ENCODE results near the gene DGKG. TPM values are rescaled to one million over a fixed set of nuclear protein-coding genes. Genes with fewer than 3 reads are reported as not detected.

The DGKG gene
- total and polyA plus RNA-seq, 4 donors, result 0.84 to 7.8 (median 1.7) TPM

DNA sequence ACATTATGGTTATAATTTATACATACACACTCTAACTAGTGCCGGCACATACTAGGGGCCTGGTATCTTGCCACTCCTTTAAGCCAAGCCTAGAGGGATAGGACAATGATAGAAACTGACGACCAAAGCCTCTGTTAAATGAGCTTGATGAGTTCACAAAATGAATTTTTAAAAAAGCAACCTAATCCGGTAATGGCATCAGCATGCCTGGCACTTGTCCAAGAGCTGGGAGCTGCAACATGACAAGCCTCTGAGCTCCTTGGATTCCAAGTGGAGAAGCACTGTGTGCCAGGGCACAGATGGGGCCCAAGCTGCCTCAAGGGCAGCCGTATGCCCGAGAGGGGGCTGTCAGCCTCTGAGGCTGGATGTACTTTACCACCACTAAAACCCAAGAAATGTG lies 262.9 kb downstream of the DGKG start:
- 79% methylated on average over 5 of the region's 5 CpGs for WGBS
- TF ChIP-seq RXRA (IDR thresholded peaks at IDR 0.05), result no peak
- no peak for TF ChIP-seq RAD21 (IDR thresholded peaks at IDR 0.05)
- TF ChIP-seq SP1 (IDR thresholded peaks at IDR 0.05), result no peak
- Histone ChIP-seq H3K4me1 (ENCODE audit: control insufficient read depth in 4 of 4, insufficient read depth in 4 of 4, low read length in 3 of 4) (peaks cover 3 to 18% (median 14%) of the 10 kb centered on the region in 4 donors), H3K4me3 (ENCODE audit: low read depth in 1 of 3, low read length in 3 of 3) (no peak overlapping the region), H3K36me3 (ENCODE audit: control insufficient read depth in 4 of 4, insufficient read depth in 3 of 4, low read depth in 1 of 4, low read length in 3 of 4) (no peaks in the 10 kb centered on the region), H3K27ac (ENCODE audit: low read depth in 1 of 2, low read length in 2 of 2) (no peak overlapping the region), H3K27me3 (ENCODE audit: control insufficient read depth in 4 of 4, insufficient read depth in 4 of 4, low read length in 3 of 4) (no peaks in the 10 kb centered on the region), H3K9me3 (ENCODE audit: control insufficient read depth in 4 of 4, low read length in 3 of 4) (no peaks in the 10 kb centered on the region), H3K9ac (ENCODE audit: low read depth in 1 of 2, low read length in 2 of 2) (no peak overlapping the region)
- DNase-seq (ENCODE audit: low spot score), result no peak

DNA sequence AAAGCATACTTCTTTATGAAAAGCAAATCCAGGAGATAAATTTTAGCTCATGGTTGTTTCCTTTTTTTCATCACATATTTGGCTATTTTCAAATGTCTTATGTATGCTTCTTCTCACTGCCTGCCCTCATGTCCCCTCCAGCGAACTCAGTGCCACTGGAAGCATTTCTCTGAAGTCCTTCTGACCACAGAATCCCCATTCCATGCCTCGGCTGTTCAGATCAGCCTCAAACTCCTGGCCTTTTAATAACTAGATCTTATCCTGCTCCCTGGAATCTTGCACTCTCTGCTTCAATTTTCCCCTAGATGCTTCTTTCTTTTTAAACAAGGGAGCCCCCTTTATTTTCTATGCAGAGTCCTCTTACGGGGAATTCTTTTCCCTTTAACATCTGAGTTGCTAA lies 263.3 kb downstream of the DGKG start:
- no peak overlapping the region for H3K27ac ChIP-seq (ENCODE audit: low read depth in 1 of 2, low read length in 2 of 2)

GRCh38 chr3:186097663-186098451 lies 264.2 kb downstream of the DGKG start:
- H3K4me3 ChIP-seq (ENCODE audit: low read depth in 1 of 3, low read length in 3 of 3), result peak overlapping the region; percentile 24 to 67 (median 36)
- peaks cover 3 to 24% (median 14%) of the 10 kb centered on the region in 4 donors for H3K4me1 ChIP-seq (ENCODE audit: control insufficient read depth in 4 of 4, insufficient read depth in 4 of 4, low read length in 3 of 4)
- no peak overlapping the region for H3K27ac ChIP-seq (ENCODE audit: low read depth in 1 of 2, low read length in 2 of 2)
- H3K27me3 ChIP-seq (ENCODE audit: control insufficient read depth in 4 of 4, insufficient read depth in 4 of 4, low read length in 3 of 4), result no peaks in the 10 kb centered on the region
- WGBS, result 1% methylated on average over 16 of the region's 16 CpGs
- peak; percentile 68 for DNase-seq (ENCODE audit: low spot score)
- no peaks in the 10 kb centered on the region for H3K36me3 ChIP-seq (ENCODE audit: control insufficient read depth in 4 of 4, insufficient read depth in 3 of 4, low read depth in 1 of 4, low read length in 3 of 4)
- H3K9ac ChIP-seq (ENCODE audit: low read depth in 1 of 2, low read length in 2 of 2), result no peak overlapping the region
- no peaks in the 10 kb centered on the region for H3K9me3 ChIP-seq (ENCODE audit: control insufficient read depth in 4 of 4, low read length in 3 of 4)
- TF ChIP-seq YY1 (IDR thresholded peaks at IDR 0.05), result peak; percentile 90
- TF ChIP-seq SP1 (IDR thresholded peaks at IDR 0.05), result peak; percentile 82
- TF ChIP-seq, protein P1, sequence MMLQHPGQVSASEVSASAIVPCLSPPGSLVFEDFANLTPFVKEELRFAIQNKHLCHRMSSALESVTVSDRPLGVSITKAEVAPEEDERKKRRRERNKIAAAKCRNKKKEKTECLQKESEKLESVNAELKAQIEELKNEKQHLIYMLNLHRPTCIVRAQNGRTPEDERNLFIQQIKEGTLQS (IDR thresholded peaks at IDR 0.05), result peak; percentile 45
- peak; percentile 84 for TF ChIP-seq MAX (IDR thresholded peaks at IDR 0.05)
- TF ChIP-seq, protein P2, sequence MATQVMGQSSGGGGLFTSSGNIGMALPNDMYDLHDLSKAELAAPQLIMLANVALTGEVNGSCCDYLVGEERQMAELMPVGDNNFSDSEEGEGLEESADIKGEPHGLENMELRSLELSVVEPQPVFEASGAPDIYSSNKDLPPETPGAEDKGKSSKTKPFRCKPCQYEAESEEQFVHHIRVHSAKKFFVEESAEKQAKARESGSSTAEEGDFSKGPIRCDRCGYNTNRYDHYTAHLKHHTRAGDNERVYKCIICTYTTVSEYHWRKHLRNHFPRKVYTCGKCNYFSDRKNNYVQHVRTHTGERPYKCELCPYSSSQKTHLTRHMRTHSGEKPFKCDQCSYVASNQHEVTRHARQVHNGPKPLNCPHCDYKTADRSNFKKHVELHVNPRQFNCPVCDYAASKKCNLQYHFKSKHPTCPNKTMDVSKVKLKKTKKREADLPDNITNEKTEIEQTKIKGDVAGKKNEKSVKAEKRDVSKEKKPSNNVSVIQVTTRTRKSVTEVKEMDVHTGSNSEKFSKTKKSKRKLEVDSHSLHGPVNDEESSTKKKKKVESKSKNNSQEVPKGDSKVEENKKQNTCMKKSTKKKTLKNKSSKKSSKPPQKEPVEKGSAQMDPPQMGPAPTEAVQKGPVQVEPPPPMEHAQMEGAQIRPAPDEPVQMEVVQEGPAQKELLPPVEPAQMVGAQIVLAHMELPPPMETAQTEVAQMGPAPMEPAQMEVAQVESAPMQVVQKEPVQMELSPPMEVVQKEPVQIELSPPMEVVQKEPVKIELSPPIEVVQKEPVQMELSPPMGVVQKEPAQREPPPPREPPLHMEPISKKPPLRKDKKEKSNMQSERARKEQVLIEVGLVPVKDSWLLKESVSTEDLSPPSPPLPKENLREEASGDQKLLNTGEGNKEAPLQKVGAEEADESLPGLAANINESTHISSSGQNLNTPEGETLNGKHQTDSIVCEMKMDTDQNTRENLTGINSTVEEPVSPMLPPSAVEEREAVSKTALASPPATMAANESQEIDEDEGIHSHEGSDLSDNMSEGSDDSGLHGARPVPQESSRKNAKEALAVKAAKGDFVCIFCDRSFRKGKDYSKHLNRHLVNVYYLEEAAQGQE (IDR thresholded peaks at IDR 0.05), result no peak
- no peak for TF ChIP-seq GABPA (IDR thresholded peaks at IDR 0.05 in 1 of 2, conservative IDR thresholded peaks at IDR 0.05 in 1 of 2)
- TF ChIP-seq ZBTB33 (IDR thresholded peaks at IDR 0.05), result peak; percentile 63
- peak; percentile 30 to 58 for TF ChIP-seq JUND (IDR thresholded peaks at IDR 0.05)
- peak; percentile 38 to 47 for TF ChIP-seq RAD21 (IDR thresholded peaks at IDR 0.05)

More for the DNA sequence above, 263.3 kb downstream of the DGKG start:
- Histone ChIP-seq H3K9me3 (ENCODE audit: control insufficient read depth in 4 of 4, low read length in 3 of 4) (no peaks in the 10 kb centered on the region), H3K9ac (ENCODE audit: low read depth in 1 of 2, low read length in 2 of 2) (no peak overlapping the region), H3K4me3 (ENCODE audit: low read depth in 1 of 3, low read length in 3 of 3) (no peak overlapping the region), H3K4me1 (ENCODE audit: control insufficient read depth in 4 of 4, insufficient read depth in 4 of 4, low read length in 3 of 4) (peaks cover 3 to 18% (median 14%) of the 10 kb centered on the region in 4 donors), H3K27me3 (ENCODE audit: control insufficient read depth in 4 of 4, insufficient read depth in 4 of 4, low read length in 3 of 4) (no peaks in the 10 kb centered on the region), H3K36me3 (ENCODE audit: control insufficient read depth in 4 of 4, insufficient read depth in 3 of 4, low read depth in 1 of 4, low read length in 3 of 4) (no peaks in the 10 kb centered on the region)
- TF ChIP-seq RXRA (IDR thresholded peaks at IDR 0.05) (no peak), ZBTB33 (IDR thresholded peaks at IDR 0.05) (no peak), JUND (IDR thresholded peaks at IDR 0.05) (no peak), YY1 (IDR thresholded peaks at IDR 0.05) (no peak), TAF1 (conservative IDR thresholded peaks at IDR 0.05) (no peak)
- TF ChIP-seq, protein P1 (IDR thresholded peaks at IDR 0.05), result no peak
- 83% methylated on average over 3 of the region's 3 CpGs for WGBS
- DNase-seq (ENCODE audit: low spot score), result no peak

All from liver (tissue), 9 donors.